Cortex of kidney (tissue), 1 donor: ENCODE results near the gene SNX5.

Experiments used
- DNase-seq: peaks from one replicate; lab custom pipeline; 2025; lab: John Stamatoyannopoulos, UW

Gene SNX5

DNA sequence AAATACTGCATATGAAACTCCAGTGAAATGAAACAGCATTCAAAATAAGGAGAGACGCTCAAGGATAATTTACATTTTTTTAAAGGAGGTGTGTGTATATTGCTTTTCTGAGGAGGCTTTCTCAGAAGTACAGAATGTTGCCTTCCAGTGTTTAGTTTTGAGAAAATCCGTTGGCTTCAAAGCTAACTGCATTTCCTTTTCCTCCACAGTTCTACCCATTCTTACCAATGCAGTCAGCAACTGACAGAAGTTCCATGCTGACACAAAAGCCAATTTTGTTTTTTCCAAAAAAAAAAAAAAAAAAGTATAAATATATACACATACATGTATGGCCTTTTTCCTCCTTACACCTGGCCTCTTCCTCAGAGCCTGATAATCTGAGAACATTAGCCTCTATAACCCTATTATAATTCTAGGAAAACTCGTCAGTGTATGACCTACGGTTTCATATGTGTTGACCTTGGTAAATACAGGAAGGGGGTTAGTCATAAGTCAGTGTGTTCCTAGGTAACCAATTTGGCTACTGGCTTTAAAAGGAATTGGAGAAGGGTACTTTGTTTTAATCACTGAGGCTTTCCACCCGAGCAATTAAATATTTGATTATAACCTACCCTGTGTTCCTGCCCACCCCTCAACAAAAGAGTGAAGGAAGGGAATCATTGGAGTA is 24.4 kb upstream of the SNX5 start:
- DNase-seq, result no peak

DNA sequence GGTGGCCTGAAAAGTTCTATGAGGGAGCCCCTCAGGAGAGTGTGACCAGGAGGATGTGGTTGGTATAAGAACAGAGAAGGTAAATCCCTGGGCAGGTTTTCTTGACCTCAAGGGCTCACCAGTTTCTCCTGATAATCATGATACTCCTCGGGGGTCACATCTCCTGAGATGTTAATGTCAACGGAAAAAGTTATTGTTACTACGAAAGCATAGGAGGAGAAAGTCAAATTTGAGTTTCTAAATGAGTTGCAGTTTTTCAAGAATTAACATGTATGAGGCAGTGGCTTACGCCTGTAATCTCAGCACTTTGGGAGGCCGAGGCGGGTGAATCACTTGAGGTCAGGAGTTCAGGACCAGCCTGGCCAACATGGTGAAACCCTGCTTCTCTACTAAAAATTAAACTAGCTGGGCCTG is 23.6 kb upstream of the SNX5 start:
- no peak for DNase-seq

GRCh38 chr20:17990278-17990972 is 21.8 kb upstream of the SNX5 start:
- no peak for DNase-seq

DNA sequence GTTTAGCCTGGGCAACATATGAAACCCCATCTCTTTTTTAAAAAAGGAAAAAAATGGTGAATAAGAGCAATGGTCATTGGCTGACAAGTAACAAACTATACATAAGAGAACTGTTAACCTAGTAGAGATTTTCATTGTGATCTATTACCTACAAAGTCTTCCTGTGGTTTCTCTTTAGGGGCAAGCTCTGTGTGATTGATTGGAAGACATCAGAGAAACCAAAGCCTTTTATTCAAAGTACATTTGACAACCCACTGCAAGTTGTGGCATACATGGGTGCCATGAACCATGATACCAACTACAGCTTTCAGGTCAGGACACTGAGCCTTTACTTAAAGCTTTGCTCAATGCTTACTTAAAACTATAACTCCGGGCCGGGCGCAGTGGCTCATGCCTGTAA is 19.4 kb upstream of the SNX5 start:
- DNase-seq, result no peak

DNA sequence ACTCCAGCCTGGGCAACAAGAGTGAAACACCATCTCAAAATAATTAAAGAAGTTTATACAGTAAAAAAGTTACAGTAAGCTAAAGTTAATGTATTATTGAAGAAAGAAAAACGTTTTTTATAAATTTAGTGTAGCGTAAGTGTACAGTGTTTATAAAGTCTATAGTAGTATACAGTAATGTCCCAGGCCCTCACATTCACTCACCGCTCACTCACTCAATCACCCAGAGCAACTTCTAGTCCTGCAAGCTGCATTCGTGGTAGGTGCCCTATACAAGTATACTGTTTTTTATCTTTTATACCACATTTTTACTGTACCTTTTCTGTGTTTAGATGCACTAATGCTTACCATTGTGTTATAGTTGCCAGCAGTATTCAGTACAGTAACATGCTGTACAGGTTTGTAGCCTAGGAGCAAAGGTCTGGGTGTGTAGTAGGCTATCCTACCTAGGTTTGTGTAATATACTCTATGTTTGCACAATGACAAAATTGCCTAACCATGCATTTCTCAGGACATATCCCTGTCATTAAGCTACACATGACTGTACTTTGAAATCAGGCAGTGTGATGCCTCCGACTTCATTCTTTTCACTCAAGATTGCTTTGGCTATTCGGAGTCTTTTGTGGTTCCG is 16.9 kb upstream of the SNX5 start:
- DNase-seq, result no peak

- DNase-seq, result no peak
These were observed 7.7 kb upstream of the SNX5 start for GRCh38 chr20:17976305-17976704.

- DNase-seq, result no peak
These were observed 3.5 kb upstream of the SNX5 start for GRCh38 chr20:17972121-17972520.

GRCh38 chr20:17971300-17972013 is 2.9 kb upstream of the SNX5 start:
- no peak for DNase-seq

DNA sequence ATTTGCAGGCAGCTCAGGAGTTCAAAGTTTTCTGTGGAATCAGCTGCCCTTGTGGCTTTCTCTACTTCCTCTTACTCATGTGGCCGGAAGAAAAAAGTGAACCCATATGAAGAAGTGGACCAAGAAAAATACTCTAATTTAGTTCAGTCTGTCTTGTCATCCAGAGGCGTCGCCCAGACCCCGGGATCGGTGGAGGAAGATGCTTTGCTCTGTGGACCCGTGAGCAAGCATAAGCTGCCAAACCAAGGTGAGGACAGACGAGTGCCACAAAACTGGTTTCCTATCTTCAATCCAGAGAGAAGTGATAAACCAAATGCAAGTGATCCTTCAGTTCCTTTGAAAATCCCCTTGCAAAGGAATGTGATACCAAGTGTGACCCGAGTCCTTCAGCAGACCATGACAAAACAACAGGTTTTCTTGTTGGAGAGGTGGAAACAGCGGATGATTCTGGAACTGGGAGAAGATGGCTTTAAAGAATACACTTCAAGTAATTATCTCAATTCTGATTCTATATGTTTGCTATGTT is 1.4 kb upstream of the SNX5 start:
- no peak for DNase-seq

DNA sequence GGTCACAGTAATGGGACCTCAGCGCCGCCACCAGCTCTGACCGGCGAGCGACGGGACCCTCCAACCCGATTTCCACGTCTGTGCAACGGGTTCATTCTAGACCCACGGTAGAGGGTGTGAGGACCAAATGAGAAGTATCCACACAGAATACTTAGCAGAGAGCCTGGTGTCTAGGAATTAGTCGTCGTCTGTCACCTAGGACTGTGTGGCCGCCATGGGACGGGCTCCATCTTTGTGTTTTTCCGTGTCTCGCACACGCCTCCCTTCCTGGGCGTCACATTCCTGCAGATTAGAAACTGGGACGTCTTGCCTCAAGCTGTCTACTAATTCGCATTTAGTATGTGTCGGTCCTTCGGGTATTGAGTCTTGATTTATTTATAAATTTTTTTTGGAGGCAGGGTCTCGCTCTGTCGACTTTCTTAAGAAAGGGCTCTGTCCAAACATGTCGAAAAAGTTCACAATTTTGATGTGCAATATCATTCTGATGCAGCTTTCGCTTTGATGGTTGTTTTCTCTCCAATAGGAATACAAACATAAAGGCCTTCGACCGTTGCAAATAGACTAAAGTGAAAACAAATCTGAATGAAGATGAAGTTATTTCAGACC is 787 bp upstream of the SNX5 start:
- no peak for DNase-seq

DNA sequence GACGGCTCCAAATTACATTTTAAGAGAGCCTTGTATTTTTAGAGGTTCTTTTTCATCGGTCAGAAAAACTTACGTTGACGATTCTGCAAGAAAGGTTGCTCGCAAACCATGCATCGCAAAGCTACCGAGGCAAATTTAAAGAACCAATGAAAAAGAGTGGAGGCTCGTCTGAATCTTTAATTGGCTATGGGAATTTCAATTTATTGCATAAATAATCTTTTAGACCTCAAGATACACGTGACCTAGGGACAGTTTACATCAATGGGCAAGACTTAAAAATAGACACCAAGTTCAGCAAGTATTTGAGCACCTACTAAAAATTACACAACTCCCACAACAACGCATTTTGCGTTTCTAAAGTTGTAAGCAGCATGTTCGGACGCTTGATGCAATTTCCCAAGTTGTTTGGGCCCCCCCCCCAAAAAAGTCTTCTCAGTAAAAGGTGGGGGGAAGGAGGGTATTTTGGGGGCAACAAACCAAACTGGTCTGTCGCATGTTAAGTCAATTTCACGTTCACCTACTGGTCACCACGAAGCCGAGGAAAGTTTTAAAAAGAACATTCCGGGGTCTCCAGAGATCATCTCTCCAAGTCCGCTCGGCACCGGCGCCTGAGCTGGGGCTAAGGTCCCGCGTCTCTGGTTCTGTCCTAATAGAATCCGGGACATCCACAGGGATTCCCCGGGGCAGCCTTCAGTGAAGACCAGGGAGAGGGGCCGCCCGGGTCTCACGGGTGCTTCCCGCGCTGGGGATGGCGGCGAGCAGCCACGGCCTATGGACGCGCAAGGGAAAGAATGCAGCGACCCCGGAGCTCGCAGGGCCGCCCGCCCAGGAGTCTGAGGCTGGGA is 851 bp downstream of the SNX5 start:
- no peak for DNase-seq

GRCh38 chr20:17966432-17967310 is 1.9 kb downstream of the SNX5 start:
- DNase-seq, result no peak

- no peak for DNase-seq
These were observed 3.4 kb downstream of the SNX5 start for GRCh38 chr20:17965042-17965697.

DNA sequence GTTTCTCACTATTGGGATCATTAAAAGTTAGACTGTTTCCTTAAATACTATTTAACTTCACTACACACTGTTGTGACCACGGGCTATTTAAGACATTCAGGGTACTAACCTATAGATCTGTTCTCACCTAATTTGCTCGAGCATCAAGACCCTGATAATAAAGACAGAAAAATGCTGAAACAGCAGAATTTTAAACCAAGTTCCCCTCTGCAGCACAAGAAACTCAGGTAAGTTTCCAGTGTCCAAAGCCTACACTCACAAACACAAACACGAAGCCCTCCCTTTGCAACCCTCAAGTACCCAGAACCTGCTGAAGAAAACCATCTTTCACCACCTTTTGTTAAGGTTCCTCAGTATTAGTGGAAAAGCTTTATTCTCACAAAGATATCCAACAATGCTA is 4.0 kb downstream of the SNX5 start:
- DNase-seq, result no peak

DNA sequence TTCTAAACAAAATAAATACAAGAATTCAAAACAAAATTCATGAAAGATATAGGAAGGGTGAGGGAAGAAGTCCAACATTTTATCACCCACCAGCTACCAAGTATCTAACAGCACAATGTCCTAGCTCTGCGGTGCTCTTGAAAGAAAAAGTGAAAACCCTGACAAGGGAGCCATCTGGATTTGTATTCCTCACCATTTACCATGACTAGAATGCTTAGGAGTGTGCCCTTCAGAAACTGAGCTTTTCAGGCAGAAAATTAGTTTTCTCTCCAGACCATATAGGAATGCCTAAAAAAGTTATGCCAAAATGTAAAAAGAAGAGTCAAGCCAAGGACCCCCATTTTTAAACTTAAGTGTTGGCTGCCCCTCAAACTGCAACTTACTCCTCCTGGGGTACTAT is 4.5 kb downstream of the SNX5 start:
- no peak for DNase-seq

GRCh38 chr20:17963114-17963897 is 5.3 kb downstream of the SNX5 start:
- no peak for DNase-seq

DNA sequence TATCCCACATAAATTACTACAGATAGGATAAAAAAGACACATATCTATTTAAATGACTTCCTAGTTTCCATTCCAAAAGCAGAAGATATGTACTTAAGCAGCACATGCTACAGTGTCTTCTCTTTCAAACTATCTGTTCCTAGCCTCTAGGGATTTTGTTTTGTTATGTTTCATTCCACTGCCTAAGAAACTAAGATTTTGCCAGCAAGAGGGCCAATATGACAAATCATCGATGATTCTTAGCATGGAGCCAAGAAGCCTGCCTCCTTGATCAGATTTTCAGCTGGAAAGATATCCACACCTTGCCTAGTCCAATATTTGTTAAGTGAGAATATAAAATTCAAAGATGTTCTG is 7.0 kb downstream of the SNX5 start:
- DNase-seq, result no peak

DNA sequence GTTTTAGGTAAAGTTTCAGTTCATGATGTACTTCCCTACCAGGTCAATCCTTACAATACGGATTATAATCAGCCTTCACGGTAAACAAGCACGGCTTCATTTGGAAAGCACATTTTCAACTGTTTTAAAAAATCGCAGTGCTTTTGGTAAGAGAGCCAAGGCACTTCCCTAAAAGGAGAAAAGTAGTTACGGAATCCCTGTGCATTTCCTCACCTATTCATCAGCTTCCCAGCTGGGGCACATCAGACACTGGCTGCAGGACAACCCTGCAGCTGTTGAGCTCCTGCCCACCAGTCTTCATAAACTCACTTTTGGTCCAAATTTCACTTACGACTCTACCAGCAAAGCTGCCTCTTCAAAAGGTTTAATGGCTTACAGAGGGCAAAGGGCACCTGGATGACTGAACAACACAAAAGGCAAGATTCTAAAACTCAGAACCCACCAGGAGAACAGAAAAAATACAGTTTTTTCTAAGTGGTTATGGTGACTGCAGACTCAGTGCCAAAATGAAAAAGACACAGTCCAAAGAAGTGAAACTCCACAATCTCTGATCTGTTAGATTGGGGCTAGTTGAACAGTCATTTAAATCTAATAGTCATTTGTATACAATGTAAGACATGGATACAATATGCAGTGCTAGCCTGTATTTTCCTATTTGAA is 7.5 kb downstream of the SNX5 start:
- no peak for DNase-seq
